Astrocyte (in vitro differentiated cells and primary cell): ENCODE results near the gene LHFPL2. TPM values are rescaled to one million over a fixed set of nuclear protein-coding genes. Genes with fewer than 3 reads are reported as not detected.
A peak's percentile ranks its signal among the peaks of the same experiment; 100 is the strongest.

ENCODE experiments used
- DNase-seq: peaks from one replicate; pipeline ENCODE4 v3.0.0-alpha.2; 2010; ENCODE audit warnings: low read depth
- FAIRE-seq: peaks from 2 replicates; lab custom pipeline; 2011; peaks lifted over from hg19 to GRCh38; lab: Jason Lieb, UNC
- H2AFZ ChIP-seq: 2 replicates; pipeline ENCODE4 v1.6.0; 2012; ENCODE audit warnings: low read depth, low read length, inconsistent platforms
- H3K27ac ChIP-seq: 2 replicates; pipeline ENCODE4 v1.5.1; 2011; ENCODE audit warnings: low read depth, low read length, inconsistent platforms
- H3K27me3 ChIP-seq: 2 replicates; pipeline ENCODE4 v1.6.0; 2011; ENCODE audit warnings: low read length, inconsistent platforms; ENCODE audit not compliant: insufficient read depth
- H3K36me3 ChIP-seq: 2 replicates; pipeline ENCODE4 v1.5.1; 2011; ENCODE audit warnings: low read length, inconsistent platforms; ENCODE audit not compliant: insufficient read depth
- H3K4me1 ChIP-seq: 2 replicates; pipeline ENCODE4 v1.5.1; 2011; ENCODE audit warnings: low read length, inconsistent platforms; ENCODE audit not compliant: insufficient read depth
- H3K4me2 ChIP-seq: 2 replicates; pipeline ENCODE4 v1.6.0; 2012; ENCODE audit warnings: low read length, inconsistent platforms
- H3K4me3 ChIP-seq: 2 replicates; pipeline ENCODE4 v1.5.1; 2011; ENCODE audit warnings: low read depth, mild to moderate bottlenecking, low read length, inconsistent platforms; ENCODE audit not compliant: insufficient read depth
- H3K79me2 ChIP-seq: 2 replicates; pipeline ENCODE4 v1.6.0; 2012; ENCODE audit warnings: mild to moderate bottlenecking, low read length, inconsistent platforms; ENCODE audit not compliant: insufficient read depth
- H3K9ac ChIP-seq: 2 replicates; pipeline ENCODE4 v1.6.0; 2012; ENCODE audit warnings: mild to moderate bottlenecking, low read length, inconsistent platforms
- H3K9me3 ChIP-seq: 2 replicates; pipeline ENCODE4 v1.5.1; 2012; ENCODE audit warnings: low read depth, mild to moderate bottlenecking, low read length, inconsistent platforms; ENCODE audit not compliant: insufficient read depth
- H4K20me1 ChIP-seq: 2 replicates; pipeline ENCODE4 v1.6.0; 2012; ENCODE audit warnings: low read length, inconsistent platforms; ENCODE audit not compliant: insufficient read depth
- H3K27ac Mint-ChIP-seq: one replicate; pipeline ENCODE4 v1.8.0; 2021; ENCODE audit warnings: mild to moderate bottlenecking, mixed read lengths; ENCODE audit not compliant: unreplicated experiment
- H3K27me3 Mint-ChIP-seq: one replicate; pipeline ENCODE4 v1.8.0; 2021; ENCODE audit warnings: low read depth, mixed read lengths; ENCODE audit not compliant: unreplicated experiment
- H3K36me3 Mint-ChIP-seq: one replicate; pipeline ENCODE4 v1.8.0; 2021; ENCODE audit warnings: low read depth, mixed read lengths; ENCODE audit not compliant: unreplicated experiment
- H3K4me1 Mint-ChIP-seq: one replicate; pipeline ENCODE4 v1.8.0; 2021; ENCODE audit warnings: low read depth, mixed read lengths; ENCODE audit not compliant: unreplicated experiment
- H3K4me3 Mint-ChIP-seq: one replicate; pipeline ENCODE4 v1.8.0; 2021; ENCODE audit warnings: mild to moderate bottlenecking, moderate library complexity, mixed read lengths; ENCODE audit not compliant: unreplicated experiment
- H3K9me3 Mint-ChIP-seq: one replicate; pipeline ENCODE4 v1.8.0; 2021; ENCODE audit warnings: mild to moderate bottlenecking, mixed read lengths; ENCODE audit not compliant: unreplicated experiment
- CTCF ChIP-seq: IDR thresholded peaks from 2 replicates; pipeline ENCODE4 v1.5.1; 2011; ENCODE audit warnings: low read depth, mild to moderate bottlenecking, inconsistent platforms, low read length, moderate library complexity; ENCODE audit not compliant: insufficient read depth
- EZH2 ChIP-seq: IDR thresholded peaks from 2 replicates; pipeline ENCODE4 v1.6.1; 2012; ENCODE audit warnings: mild to moderate bottlenecking, low read length, inconsistent platforms; ENCODE audit not compliant: insufficient read depth
- total RNA-seq: library from RNA; stranded (reverse); gene quantifications from 2 replicates; pipeline ENCODE4 v1.2.1, GENCODE V29; 2021

Gene LHFPL2
- total RNA-seq, 1 donor from 2014 or later: 17.0 TPM

- no peak overlapping the region for H2AFZ ChIP-seq
- H3K27me3 ChIP-seq: no peaks in the 10 kb centered on the region
- no peak overlapping the region for H3K27ac ChIP-seq
- H3K9me3 ChIP-seq: peaks cover 4% of the 10 kb centered on the region
- peaks cover 17% of the 10 kb centered on the region for H3K4me1 ChIP-seq
- Mint-ChIP-seq H3K9me3 (no peaks in the 10 kb centered on the region), H3K4me3 (no peak overlapping the region), H3K36me3 (peaks cover 24% of the 10 kb centered on the region), H3K4me1 (peaks cover 41% of the 10 kb centered on the region), H3K27me3 (no peaks in the 10 kb centered on the region), H3K27ac (no peak overlapping the region)
- peaks cover 53% of the 10 kb centered on the region for H3K79me2 ChIP-seq
- H3K9ac ChIP-seq: no peak overlapping the region
- peaks cover 44% of the 10 kb centered on the region for H4K20me1 ChIP-seq
- no peak for TF ChIP-seq EZH2
- DNase-seq: no peak
- H3K4me2 ChIP-seq: no peak overlapping the region
- FAIRE-seq: no peak
- no peak overlapping the region for H3K4me3 ChIP-seq
- peaks cover 15% of the 10 kb centered on the region for H3K36me3 ChIP-seq
Observed at GRCh38 chr5:78624992-78625391, 23.6 kb downstream of the LHFPL2 start.

- H3K4me1 ChIP-seq: peaks cover 17% of the 10 kb centered on the region
- Mint-ChIP-seq H3K4me1 (peaks cover 41% of the 10 kb centered on the region), H3K27ac (no peak overlapping the region), H3K4me3 (no peak overlapping the region), H3K36me3 (peaks cover 21% of the 10 kb centered on the region), H3K27me3 (no peaks in the 10 kb centered on the region), H3K9me3 (no peaks in the 10 kb centered on the region)
- H2AFZ ChIP-seq: no peak overlapping the region
- no peaks in the 10 kb centered on the region for H3K27me3 ChIP-seq
- TF ChIP-seq CTCF (no peak), EZH2 (no peak)
- H3K79me2 ChIP-seq: peaks cover 51% of the 10 kb centered on the region
- H3K4me2 ChIP-seq: no peak overlapping the region
- no peak overlapping the region for H3K4me3 ChIP-seq
- H4K20me1 ChIP-seq: peaks cover 39% of the 10 kb centered on the region
- H3K9me3 ChIP-seq: peaks cover 4% of the 10 kb centered on the region
- peak; percentile 37 for DNase-seq
- FAIRE-seq: no peak
- H3K36me3 ChIP-seq: peaks cover 7% of the 10 kb centered on the region
- H3K9ac ChIP-seq: no peak overlapping the region
- H3K27ac ChIP-seq: no peak overlapping the region
Observed at GRCh38 chr5:78624011-78624541, 24.5 kb downstream of the LHFPL2 start.

GRCh38 chr5:78622302-78622971 lies 26.1 kb downstream of the LHFPL2 start:
- H3K4me3 Mint-ChIP-seq: peak overlapping the region; percentile 45
- Histone ChIP-seq H3K27me3 (no peaks in the 10 kb centered on the region), H3K27ac (no peak overlapping the region), H3K4me1 (peaks cover 4% of the 10 kb centered on the region), H2AFZ (no peak overlapping the region), H3K4me2 (no peak overlapping the region), H3K79me2 (peaks cover 49% of the 10 kb centered on the region), H3K9me3 (peaks cover 4% of the 10 kb centered on the region), H3K4me3 (no peak overlapping the region), H4K20me1 (peaks cover 37% of the 10 kb centered on the region), H3K36me3 (peaks cover 7% of the 10 kb centered on the region), H3K9ac (no peak overlapping the region)
- no peak for TF ChIP-seq CTCF
- H3K27ac Mint-ChIP-seq: no peak overlapping the region
- peaks cover 29% of the 10 kb centered on the region for H3K4me1 Mint-ChIP-seq
- peaks cover 23% of the 10 kb centered on the region for H3K36me3 Mint-ChIP-seq
- H3K9me3 Mint-ChIP-seq: peaks cover 2% of the 10 kb centered on the region
- H3K27me3 Mint-ChIP-seq: no peaks in the 10 kb centered on the region
- DNase-seq: no peak
- FAIRE-seq: no peak
